ENCODE results near the gene BIK. TPM values are rescaled to one million over a fixed set of nuclear protein-coding genes. Genes with fewer than 3 reads are reported as not detected.

BIK gene
- total RNA-seq, 1 donor = 0.86 TPM

- no peak for DNase-seq (ENCODE audit: low read depth)
- no peak for TF ChIP-seq CTCF (IDR thresholded peaks at IDR 0.05; ENCODE audit: insufficient read depth, low read depth, low read length)
- H3K4me3 ChIP-seq (ENCODE audit: low read depth, low read length) = no peak overlapping the region
Observed at GRCh38 chr22:43127166-43127908, 16.8 kb downstream of the BIK start.

- H3K4me3 ChIP-seq (ENCODE audit: low read depth, low read length) = no peak overlapping the region
- no peak for TF ChIP-seq CTCF (IDR thresholded peaks at IDR 0.05; ENCODE audit: insufficient read depth, low read depth, low read length)
- DNase-seq (ENCODE audit: low read depth) = no peak
Observed at GRCh38 chr22:43128116-43128515, 17.6 kb downstream of the BIK start.

- TF ChIP-seq CTCF (IDR thresholded peaks at IDR 0.05; ENCODE audit: insufficient read depth, low read depth, low read length) = no peak
- DNase-seq (ENCODE audit: low read depth) = no peak
- no peak overlapping the region for H3K4me3 ChIP-seq (ENCODE audit: low read depth, low read length)
Observed at GRCh38 chr22:43128928-43129424, 18.4 kb downstream of the BIK start.

GRCh38 chr22:43129426-43130425 is 19.2 kb downstream of the BIK start:
- DNase-seq (ENCODE audit: low read depth) = no peak
- TF ChIP-seq CTCF (IDR thresholded peaks at IDR 0.05; ENCODE audit: insufficient read depth, low read depth, low read length) = no peak
- no peak overlapping the region for H3K4me3 ChIP-seq (ENCODE audit: low read depth, low read length)

DNA sequence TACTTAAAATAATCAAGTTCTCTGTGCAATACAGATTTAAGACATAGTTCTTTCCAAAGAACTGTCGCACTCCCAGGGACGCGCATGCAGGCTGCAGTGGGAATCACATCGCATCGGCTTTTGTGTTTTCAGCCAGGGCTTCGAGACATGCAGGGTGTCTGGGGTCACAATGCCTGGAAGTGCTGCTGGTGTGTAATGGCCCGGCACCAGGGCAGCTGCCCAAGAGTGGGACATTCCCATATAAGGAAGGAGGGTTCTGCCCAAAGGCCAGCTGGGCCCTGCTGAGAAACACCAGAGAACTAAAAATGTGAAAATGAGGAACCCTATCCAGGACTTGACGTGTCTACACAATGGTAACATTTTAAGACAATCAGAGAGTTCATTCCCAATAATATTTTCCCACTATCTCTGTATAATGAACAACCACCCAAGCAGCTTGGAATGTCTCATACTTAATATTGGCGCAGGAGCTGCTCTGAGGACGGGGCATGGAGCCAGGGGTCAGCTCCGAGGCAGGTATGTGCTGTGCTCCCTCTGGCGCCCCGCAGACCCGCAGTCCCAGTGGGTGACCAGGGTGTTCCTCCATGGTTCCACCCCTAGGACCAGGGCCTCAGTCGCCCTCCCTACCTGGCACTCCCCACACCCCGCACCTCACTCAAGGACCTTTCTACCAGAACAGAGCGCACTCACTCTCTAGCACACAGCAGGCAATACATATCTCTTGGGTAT is 21.4 kb downstream of the BIK start:
- TF ChIP-seq CTCF (IDR thresholded peaks at IDR 0.05; ENCODE audit: insufficient read depth, low read depth, low read length) = no peak
- no peak for DNase-seq (ENCODE audit: low read depth)
- H3K4me3 ChIP-seq (ENCODE audit: low read depth, low read length) = no peak overlapping the region

DNA sequence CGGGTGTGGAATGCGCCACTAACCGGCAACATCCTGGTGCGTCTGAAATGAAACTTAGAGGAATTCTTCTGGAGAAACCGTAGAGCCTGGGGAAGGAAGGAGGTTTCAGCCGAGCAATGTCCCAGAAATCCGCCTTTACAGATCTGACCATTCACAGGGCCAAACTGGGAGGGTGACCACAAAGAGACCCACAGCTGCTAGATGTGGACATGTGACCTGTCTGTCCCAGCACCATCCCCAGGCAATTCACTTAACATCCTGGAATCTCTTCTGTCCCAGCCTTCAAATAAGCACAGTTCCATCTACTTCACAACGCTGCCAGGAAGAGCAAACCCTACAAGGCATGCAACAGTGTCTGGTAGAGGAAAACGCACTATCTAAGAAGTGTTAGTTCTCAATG is 22.9 kb downstream of the BIK start:
- H3K4me3 ChIP-seq (ENCODE audit: low read depth, low read length) = no peak overlapping the region
- TF ChIP-seq CTCF (IDR thresholded peaks at IDR 0.05; ENCODE audit: insufficient read depth, low read depth, low read length) = no peak
- no peak for DNase-seq (ENCODE audit: low read depth)
